ENCODE data around the gene OR2A42.
"Not testable (repeated sequence)": the region's sequence is repeated elsewhere in the genome, so short reads cannot be mapped to it uniquely, and the experiment has no call there.

DNA sequence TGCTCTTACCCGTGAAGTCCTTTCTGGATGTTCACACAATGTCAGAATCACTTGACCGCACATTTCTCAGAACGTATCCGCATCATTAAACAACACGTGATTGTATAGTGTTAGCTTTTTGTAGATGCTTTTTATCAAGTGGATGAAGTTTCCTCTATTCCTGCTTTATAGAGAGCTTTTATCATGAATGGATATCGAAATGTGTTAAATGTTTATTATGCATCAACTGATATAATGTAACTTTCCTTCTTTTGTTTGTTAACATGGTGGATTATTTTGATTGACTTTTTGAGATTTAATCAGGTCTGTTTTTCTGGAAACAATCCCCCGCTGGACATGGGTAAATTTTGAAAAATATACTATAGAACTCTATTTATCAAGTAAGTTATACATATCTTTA, 25.3 kb upstream of the OR2A42 start, which contains the start of gene OR2A7:
- not testable (repeated sequence) for TF ChIP-seq EP300 (IDR thresholded peaks at IDR 0.05)
- TF ChIP-seq, protein P1, sequence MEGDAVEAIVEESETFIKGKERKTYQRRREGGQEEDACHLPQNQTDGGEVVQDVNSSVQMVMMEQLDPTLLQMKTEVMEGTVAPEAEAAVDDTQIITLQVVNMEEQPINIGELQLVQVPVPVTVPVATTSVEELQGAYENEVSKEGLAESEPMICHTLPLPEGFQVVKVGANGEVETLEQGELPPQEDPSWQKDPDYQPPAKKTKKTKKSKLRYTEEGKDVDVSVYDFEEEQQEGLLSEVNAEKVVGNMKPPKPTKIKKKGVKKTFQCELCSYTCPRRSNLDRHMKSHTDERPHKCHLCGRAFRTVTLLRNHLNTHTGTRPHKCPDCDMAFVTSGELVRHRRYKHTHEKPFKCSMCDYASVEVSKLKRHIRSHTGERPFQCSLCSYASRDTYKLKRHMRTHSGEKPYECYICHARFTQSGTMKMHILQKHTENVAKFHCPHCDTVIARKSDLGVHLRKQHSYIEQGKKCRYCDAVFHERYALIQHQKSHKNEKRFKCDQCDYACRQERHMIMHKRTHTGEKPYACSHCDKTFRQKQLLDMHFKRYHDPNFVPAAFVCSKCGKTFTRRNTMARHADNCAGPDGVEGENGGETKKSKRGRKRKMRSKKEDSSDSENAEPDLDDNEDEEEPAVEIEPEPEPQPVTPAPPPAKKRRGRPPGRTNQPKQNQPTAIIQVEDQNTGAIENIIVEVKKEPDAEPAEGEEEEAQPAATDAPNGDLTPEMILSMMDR (IDR thresholded peaks at IDR 0.05), result not testable (repeated sequence)

All from stomach (tissue), 4 donors.